HG02759 (cell line): ENCODE results near the gene TREH.

ENCODE experiments used
- ATAC-seq: cut with Tn5 transposase; IDR thresholded peaks from one replicate; pipeline ENCODE4 v1.9.1; 2021; ENCODE audit warnings: mild to moderate bottlenecking, moderate library complexity; ENCODE audit not compliant: unreplicated experiment

Gene TREH

GRCh38 chr11:118651820-118652219 lies 27.6 kb downstream of the TREH start:
- ATAC-seq: no peak

GRCh38 chr11:118650366-118650765 lies 29.1 kb downstream of the TREH start:
- no peak for ATAC-seq

GRCh38 chr11:118649941-118650340 lies 29.5 kb downstream of the TREH start:
- ATAC-seq: no peak

DNA sequence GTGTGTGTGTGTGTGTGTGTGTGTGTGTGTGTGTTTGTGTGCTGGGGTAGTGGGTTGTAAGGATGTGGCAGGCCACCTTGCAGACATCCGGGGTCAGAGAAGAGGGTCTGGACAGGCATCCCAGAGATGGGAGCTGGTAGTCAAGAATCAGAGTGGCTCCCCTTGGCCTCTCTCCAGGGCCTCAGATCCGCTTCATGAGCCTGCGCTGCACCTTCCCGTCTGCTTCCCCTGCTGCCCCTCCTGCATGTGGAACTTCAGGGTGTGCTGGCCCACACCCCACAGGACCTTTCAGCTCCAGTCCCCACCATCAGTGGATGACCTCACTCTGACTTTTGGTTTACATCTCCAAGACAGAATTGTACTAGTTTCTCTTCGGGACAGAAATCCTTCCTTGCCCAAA lies 31.2 kb downstream of the TREH start:
- no peak for ATAC-seq

GRCh38 chr11:118646393-118646792 lies 33.1 kb downstream of the TREH start:
- ATAC-seq: no peak

GRCh38 chr11:118645066-118645715 lies 34.3 kb downstream of the TREH start:
- no peak for ATAC-seq

DNA sequence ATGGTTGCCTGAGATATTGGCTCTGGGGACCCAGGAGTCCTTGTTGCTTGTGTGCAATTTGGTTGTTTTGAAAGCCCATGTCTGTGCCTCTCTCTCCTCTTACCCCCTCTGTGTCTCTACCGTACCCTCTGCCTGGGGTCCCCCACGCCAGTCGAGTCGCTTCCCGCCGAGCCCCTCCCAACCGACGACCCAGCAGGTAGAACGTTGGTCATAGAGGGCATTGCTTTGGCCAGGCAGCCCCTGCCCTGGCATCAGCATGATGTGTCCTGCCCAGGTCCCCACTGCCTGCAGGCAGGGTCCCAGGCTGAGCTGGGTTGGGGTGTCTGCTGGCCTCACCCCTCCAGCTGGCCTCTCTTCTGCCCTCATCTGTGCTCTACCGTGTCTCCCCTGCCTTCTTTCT lies 35.0 kb downstream of the TREH start:
- ATAC-seq: no peak

DNA sequence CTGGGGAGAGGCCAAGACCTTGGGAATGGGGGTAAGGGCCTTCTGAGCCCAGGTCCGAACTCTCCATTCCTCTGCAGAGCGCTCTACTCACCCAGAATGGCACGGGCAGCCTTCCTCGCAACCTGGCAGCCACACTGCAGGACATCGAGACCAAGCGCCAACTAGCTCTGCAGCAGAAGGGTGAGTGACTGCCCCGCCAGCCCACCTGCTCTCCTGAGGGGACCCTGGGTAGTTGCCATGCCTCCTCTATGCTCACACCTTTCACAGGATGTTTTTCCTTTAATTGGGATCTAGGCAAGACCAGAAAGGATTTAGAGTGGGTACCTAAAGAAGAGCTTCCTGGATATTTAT lies 35.5 kb downstream of the TREH start:
- ATAC-seq: no peak

DNA sequence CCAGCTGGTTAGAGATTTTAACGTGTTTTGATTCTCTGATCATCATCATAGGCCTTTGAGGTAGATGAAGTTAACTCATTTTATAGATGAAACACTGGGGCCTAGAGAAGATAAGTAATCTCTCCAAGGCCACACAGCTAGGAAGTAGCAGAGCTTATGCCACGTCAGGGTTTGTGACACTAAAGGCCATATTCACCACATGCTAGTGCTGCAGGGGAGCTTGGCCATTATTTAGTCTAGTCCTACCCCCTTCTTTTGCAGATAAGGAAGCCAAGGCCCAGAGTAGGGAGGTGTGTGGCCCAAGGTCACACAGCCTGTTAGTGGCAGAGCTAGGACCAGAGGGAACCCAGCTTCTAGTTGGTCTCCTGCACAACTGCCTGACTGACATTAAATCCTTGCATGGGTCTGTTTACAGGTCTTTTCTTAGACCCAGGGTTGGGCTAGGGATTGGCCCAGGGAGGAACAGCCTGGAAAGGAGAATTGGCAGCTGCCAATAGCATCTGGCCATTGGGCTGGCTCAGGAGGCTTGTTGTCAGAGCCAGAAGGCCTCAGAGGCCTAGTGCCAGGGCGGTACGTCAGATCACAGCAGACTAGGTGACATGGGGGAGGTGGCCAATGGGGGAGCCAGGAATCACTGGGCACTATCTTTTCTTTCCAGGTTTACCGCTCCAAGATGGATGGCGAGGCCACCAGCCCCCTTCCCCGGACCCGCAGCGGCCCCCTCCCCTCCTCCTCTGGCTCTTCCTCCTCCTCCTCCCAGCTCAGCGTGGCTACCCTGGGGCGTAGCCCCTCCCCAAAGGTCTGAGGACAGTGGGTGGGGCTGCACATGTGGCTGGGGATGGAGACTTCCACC lies 36.1 kb downstream of the TREH start:
- no peak for ATAC-seq

GRCh38 chr11:118641397-118642019 lies 37.9 kb downstream of the TREH start:
- no peak for ATAC-seq

GRCh38 chr11:118640332-118641154 lies 38.9 kb downstream of the TREH start:
- no peak for ATAC-seq

DNA sequence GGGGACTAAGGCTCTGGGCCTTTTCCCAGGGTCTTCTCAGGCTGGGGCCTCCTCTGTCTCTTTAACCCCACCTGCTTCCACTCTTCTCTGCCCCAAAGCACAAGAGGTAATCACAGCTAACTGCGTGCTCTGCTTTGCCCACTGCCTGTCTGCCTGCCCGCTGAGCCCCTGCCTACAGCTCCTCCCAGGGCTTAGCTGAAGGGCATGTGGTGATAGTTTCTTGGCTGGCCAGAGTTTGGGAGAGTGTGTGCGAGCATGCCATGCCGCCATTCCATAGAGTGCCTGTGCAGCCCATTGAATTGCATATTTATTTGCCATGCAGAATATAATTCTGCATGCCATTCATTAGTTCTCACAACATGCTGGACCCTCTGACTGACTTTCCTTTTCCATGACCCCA lies 39.6 kb downstream of the TREH start:
- ATAC-seq: no peak

DNA sequence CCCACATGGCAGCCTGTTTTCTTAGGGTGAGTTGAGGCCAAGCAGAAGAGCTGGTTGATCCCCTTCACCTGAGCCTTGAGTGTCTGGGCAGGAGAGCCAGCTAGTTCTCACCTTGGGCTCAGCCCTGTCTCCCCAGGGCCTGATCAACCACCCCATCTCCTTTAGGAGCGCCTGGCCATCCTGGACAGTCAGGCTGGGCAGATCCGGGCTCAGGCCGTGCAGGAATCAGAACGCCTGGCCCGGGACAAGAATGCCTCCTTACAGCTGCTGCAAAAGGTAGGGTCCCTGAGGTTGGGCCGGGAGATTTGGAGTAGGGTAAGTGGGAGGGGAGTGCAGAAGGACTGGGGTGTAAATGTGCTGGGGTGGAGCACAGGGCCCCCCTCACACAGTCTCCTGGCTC lies 40.7 kb downstream of the TREH start:
- no peak for ATAC-seq

GRCh38 chr11:118636569-118637290 lies 42.7 kb downstream of the TREH start:
- ATAC-seq: no peak

- no peak for ATAC-seq
Measured at GRCh38 chr11:118635642-118636041, 43.8 kb downstream of the TREH start.

DNA sequence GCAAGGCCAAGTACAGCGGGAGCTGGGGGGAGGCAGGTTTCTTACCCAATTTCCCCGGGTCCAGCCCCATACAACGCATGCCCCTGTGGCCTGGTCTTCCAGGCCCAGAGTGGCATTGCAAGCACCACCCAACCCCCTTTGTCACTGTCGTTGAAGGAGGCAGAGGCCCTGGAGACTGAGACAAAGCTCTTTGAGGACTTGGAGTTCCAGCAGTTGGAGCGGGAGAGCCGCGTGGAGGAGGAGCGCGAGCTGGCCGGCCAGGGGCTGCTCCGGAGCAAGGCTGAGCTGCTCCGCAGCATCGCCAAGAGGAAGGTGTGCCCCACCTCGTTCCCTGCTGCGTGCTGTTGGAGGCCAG lies 44.2 kb downstream of the TREH start:
- no peak for ATAC-seq

DNA sequence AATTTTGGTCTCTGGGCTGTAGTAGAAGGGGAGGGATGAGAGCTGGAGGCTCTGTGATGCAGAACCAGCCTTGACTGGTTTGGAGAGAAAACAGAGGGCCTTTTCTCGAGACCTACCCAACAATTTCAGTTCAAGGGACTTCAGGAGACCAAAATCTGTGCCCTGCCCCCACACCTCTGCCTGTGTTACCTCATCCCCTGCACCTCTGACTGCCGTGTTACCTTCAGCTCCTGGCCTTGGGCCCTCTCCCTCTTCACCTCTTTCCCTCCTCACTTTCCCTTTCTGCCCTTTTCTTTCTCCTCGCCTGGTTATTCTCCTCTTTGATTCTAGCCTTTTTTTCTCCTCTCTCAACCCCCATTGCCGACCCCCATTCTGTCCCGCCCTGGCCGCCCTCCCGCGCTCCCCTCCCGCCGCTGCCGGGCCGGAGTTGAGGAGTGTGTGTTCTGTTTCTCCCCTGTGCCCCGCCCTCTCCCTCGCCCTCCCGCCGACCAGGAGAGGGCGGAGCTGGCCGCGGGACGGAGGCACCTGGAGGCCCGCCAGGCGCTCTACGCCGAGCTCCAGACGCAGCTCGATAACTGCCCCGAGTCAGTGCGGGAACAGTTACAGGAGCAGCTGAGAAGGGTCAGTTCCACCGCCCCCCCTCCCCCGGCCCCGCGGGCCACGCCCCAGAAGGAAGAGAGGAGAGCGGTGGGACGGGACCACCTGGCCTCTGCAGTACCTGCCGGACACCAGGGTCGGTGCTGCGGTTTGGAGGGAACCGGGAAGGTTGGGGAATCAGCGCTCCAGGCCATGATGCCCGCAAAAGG lies 44.8 kb downstream of the TREH start:
- ATAC-seq: no peak

GRCh38 chr11:118633979-118634378 lies 45.5 kb downstream of the TREH start:
- no peak for ATAC-seq

- no peak for ATAC-seq
Measured at GRCh38 chr11:118633319-118633690, 46.1 kb downstream of the TREH start.
